Gastroesophageal sphincter (tissue), 3 donors: ENCODE measurements around the gene MDH2.
"Not testable (repeated sequence)": the region's sequence is repeated elsewhere in the genome, so short reads cannot be mapped to it uniquely, and the experiment has no call there.

ENCODE experiments used
- EP300 ChIP-seq: sonication (generic); formaldehyde crosslinking; IDR thresholded peaks from one replicate; pipeline ENCODE4 v1.6.1; 2017; ENCODE audit warnings: antibody characterized with exemption, mild to moderate bottlenecking
- POLR2A ChIP-seq, 2 donors: fragments of 450-650 bp; IDR thresholded peaks; one replicate each; pipeline ENCODE4 v1.6.1; 2017; ENCODE audit warnings: antibody characterized with exemption in 2 of 2, mild to moderate bottlenecking in 2 of 2, moderate library complexity in 1 of 2
- POLR2AphosphoS5 ChIP-seq: sonication (generic); formaldehyde crosslinking; IDR thresholded peaks from one replicate; pipeline ENCODE4 v1.6.1; 2017; ENCODE audit warnings: antibody characterized with exemption
- TF ChIP-seq, protein P1 (sequence below), 4 experiments: fragments of 200-600 bp in 2 of 4; fragments of 450-650 bp in 2 of 4; sonication (generic) in 1 of 4; IDR thresholded peaks; one replicate each; pipeline ENCODE4 v1.5.1; 2017 to 2019; ENCODE audit warnings: antibody characterized with exemption in 4 of 4, mild to moderate bottlenecking in 2 of 4, moderate library complexity in 2 of 4

DNA sequence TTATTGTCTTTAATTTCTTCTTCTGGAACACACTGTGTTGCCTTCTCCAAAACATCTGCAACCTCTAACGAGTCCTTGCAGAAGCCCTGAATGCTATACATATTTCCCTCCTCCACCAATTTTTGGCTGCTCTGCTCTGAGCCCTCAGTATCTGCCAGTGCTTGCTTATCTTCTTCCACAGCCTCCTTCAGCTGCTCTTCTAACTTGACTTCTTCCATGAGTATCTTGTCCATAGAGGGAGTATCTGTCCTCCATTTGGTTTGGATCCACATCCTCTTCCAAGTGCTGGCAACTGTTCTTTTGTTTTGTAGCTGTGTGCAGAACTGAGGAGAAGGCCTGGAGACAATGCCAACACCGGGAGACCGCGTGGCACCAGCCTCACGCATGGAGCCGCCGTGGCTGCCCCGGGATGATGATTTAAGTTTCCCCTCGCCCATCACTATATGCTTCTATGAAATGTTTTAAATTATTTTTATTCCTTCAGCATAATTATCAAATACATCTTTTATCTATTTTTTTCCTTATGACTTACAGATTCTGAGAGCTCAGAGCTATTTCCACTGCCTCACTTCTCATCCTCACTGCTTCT, 65.2 kb downstream of the MDH2 start:
- TF ChIP-seq, protein P1, sequence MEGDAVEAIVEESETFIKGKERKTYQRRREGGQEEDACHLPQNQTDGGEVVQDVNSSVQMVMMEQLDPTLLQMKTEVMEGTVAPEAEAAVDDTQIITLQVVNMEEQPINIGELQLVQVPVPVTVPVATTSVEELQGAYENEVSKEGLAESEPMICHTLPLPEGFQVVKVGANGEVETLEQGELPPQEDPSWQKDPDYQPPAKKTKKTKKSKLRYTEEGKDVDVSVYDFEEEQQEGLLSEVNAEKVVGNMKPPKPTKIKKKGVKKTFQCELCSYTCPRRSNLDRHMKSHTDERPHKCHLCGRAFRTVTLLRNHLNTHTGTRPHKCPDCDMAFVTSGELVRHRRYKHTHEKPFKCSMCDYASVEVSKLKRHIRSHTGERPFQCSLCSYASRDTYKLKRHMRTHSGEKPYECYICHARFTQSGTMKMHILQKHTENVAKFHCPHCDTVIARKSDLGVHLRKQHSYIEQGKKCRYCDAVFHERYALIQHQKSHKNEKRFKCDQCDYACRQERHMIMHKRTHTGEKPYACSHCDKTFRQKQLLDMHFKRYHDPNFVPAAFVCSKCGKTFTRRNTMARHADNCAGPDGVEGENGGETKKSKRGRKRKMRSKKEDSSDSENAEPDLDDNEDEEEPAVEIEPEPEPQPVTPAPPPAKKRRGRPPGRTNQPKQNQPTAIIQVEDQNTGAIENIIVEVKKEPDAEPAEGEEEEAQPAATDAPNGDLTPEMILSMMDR (IDR thresholded peaks at IDR 0.05) = not testable (repeated sequence)
- not testable (repeated sequence) for TF ChIP-seq POLR2A (IDR thresholded peaks at IDR 0.05); POLR2AphosphoS5; EP300
